Smooth muscle cell (in vitro differentiated cells): ENCODE results near the gene MPP2. TPM values are rescaled to one million over a fixed set of nuclear protein-coding genes. Genes with fewer than 3 reads are reported as not detected.
A peak's percentile ranks its signal among the peaks of the same experiment; 100 is the strongest.
"Not testable (repeated sequence)": the region's sequence is repeated elsewhere in the genome, so short reads cannot be mapped to it uniquely, and the experiment has no call there.

Source experiments
- DNase-seq: peaks from one replicate; lab custom pipeline; 2025; ENCODE audit not compliant: unreplicated experiment; lab: John Stamatoyannopoulos, UW
- H2AFZ ChIP-seq: fragments of 200-600 bp; sonication (generic); 2 replicates; pipeline ENCODE4 v1.6.0; 2016; ENCODE audit warnings: antibody characterized with exemption, low read depth, mild to moderate bottlenecking
- H3F3A ChIP-seq: fragments of 200-600 bp; sonication (generic); 2 replicates; pipeline ENCODE4 v1.6.0; 2017; ENCODE audit warnings: antibody characterized with exemption, low read depth
- H3K27ac ChIP-seq: fragments of 200-600 bp; sonication (generic); 2 replicates; pipeline ENCODE4 v1.5.1; 2016; ENCODE audit warnings: low read depth, mild to moderate bottlenecking
- H3K27me3 ChIP-seq: fragments of 200-600 bp; sonication (generic); 2 replicates; pipeline ENCODE4 v1.6.1; 2016; ENCODE audit warnings: low read depth, mild to moderate bottlenecking
- H3K36me3 ChIP-seq: fragments of 200-600 bp; sonication (generic); 2 replicates; pipeline ENCODE4 v1.5.1; 2016; ENCODE audit warnings: low read depth
- H3K4me1 ChIP-seq: fragments of 200-600 bp; sonication (generic); 2 replicates; pipeline ENCODE4 v1.5.1; 2016; ENCODE audit warnings: low read depth
- H3K4me2 ChIP-seq: fragments of 200-600 bp; sonication (generic); 2 replicates; pipeline ENCODE4 v1.6.0; 2016; ENCODE audit warnings: mild to moderate bottlenecking
- H3K4me3 ChIP-seq: fragments of 200-600 bp; sonication (generic); 2 replicates; pipeline ENCODE4 v1.5.1; 2016; ENCODE audit warnings: mild to moderate bottlenecking
- H3K79me2 ChIP-seq: fragments of 200-600 bp; sonication (generic); 2 replicates; pipeline ENCODE4 v1.6.0; 2016; ENCODE audit warnings: low read depth, mild to moderate bottlenecking
- H3K9ac ChIP-seq: fragments of 200-600 bp; sonication (generic); 2 replicates; pipeline ENCODE4 v1.6.0; 2016; ENCODE audit warnings: low read depth
- H3K9me3 ChIP-seq: fragments of 200-600 bp; sonication (generic); replicated peaks from 2 replicates; pipeline ENCODE4 v1.5.1; 2016; ENCODE audit warnings: low read depth
- H4K20me1 ChIP-seq: fragments of 200-600 bp; sonication (generic); 2 replicates; pipeline ENCODE4 v1.6.0; 2016; ENCODE audit warnings: low read depth
- CTCF ChIP-seq: fragments of 200-600 bp; sonication (generic); IDR thresholded peaks from 2 replicates; pipeline ENCODE4 v1.5.1; 2017; ENCODE audit warnings: borderline replicate concordance, mild to moderate bottlenecking, antibody characterized with exemption; ENCODE audit not compliant: insufficient read depth, poor library complexity, severe bottlenecking
- WGBS: methylation state at CpG from one replicate; pipeline ENCODE4 v1.1.7; 2016; ENCODE audit warnings: low lambda C conversion rate; 5-methylcytosine and 5-hydroxymethylcytosine counted together
- polyA plus RNA-seq: library from polyadenylated mRNA; unstranded; fragments of >200 nt; fragmentation: Nextera tagmentation; extraction: Ambion mirVana; gene quantifications from 2 replicates; pipeline ENCODE4 v1.2.1, GENCODE V29; 2016
- total RNA-seq: library from RNA; depleted of rRNA; stranded (reverse); fragments of >200 nt; gene quantifications from 2 replicates; pipeline ENCODE4 v1.2.3, GENCODE V29; 2014

Gene MPP2
- total and polyA plus RNA-seq, 2 experiments from 2014 or later = 15.4 to 19.4 TPM

DNA sequence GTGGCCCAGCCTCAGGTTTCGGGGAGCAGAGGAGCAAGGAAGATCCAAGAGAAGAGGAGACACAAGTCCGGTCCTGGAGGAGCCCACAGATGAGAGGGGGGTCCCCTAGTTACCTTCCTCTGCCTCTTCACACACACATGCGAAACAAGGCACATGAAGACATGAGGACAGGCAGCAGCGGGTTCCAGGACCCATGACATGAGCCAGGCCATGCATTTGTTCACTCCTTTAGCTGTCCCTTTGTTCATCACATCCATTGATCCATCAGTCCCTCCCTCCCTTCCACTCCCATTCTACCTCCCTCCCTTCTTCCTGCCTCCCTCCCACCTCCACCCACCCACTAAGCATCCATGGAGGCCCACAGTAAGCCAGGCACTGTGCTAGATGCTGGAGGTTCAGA is 25.6 kb upstream of the MPP2 start:
- TF ChIP-seq CTCF = no peak
- H3K4me2 ChIP-seq = no peak overlapping the region
- H4K20me1 ChIP-seq = no peaks in the 10 kb centered on the region
- DNase-seq = no peak
- H3K79me2 ChIP-seq = no peaks in the 10 kb centered on the region
- no peak overlapping the region for H2AFZ ChIP-seq
- no peaks in the 10 kb centered on the region for H3F3A ChIP-seq
- H3K4me1 ChIP-seq = no peaks in the 10 kb centered on the region
- no peak overlapping the region for H3K27ac ChIP-seq
- peaks cover 22% of the 10 kb centered on the region for H3K27me3 ChIP-seq
- H3K9ac ChIP-seq = no peak overlapping the region
- H3K4me3 ChIP-seq = no peak overlapping the region
- no peaks in the 10 kb centered on the region for H3K9me3 ChIP-seq
- 86% methylated on average over 4 of the region's 4 CpGs for WGBS
- no peaks in the 10 kb centered on the region for H3K36me3 ChIP-seq

DNA sequence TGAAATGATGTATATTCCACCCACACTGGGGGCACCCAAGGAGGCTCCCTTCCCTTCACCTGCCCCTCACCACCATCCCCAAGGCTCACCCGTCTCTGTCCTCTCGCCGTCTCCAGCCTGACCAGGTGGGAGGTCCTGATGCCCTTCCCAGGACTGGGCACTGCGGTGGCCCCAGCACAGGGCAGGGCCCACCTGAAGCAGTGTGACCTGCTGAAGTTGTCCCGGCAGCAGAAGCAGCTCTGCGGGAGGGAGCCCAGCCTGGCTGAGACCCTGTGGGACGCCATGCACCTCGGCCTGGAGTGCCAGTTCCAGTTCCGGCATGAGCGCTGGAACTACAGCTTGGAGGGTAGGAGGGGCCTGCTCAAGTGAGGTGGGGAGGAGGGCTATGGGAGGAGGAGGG is 25.0 kb upstream of the MPP2 start:
- no peak overlapping the region for H3K4me2 ChIP-seq
- H3K4me3 ChIP-seq = no peak overlapping the region
- H2AFZ ChIP-seq = no peak overlapping the region
- no peaks in the 10 kb centered on the region for H3K36me3 ChIP-seq
- no peaks in the 10 kb centered on the region for H3K9me3 ChIP-seq
- H3K27ac ChIP-seq = no peak overlapping the region
- no peak overlapping the region for H3K9ac ChIP-seq
- no peaks in the 10 kb centered on the region for H3K4me1 ChIP-seq
- no peaks in the 10 kb centered on the region for H3F3A ChIP-seq
- TF ChIP-seq CTCF = no peak
- H3K27me3 ChIP-seq = peaks cover 26% of the 10 kb centered on the region
- no peak for DNase-seq
- no peaks in the 10 kb centered on the region for H4K20me1 ChIP-seq
- H3K79me2 ChIP-seq = no peaks in the 10 kb centered on the region
- WGBS = 90% methylated on average over 10 of the region's 10 CpGs

DNA sequence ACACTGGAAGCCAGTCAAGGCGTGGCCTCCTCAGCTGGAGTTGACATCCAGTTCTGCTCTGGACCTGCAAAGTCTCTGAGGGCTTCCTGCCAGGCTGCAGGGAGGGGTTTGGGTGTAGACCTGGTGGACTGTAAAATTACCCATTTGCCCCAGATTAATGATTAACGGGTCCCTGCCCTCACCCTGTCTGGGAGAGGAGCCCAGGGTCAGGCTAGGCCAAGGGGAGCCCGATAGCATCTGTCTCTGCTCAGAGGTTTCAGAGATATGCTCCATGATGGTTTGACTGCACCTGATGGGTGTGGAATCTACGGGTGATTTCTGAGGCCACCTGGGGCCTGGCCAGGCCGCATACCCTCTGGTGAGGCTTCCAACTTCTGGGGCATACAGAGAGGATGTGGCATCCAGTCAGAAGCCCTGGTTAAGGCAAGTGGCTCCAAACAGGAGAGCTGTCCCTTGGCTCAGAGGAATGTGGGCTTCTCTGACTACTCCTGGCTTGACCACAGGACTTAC is 23.8 kb upstream of the MPP2 start:
- TF ChIP-seq CTCF = no peak
- Histone ChIP-seq H3F3A (no peaks in the 10 kb centered on the region), H3K4me1 (no peaks in the 10 kb centered on the region), H3K27me3 (peaks cover 38% of the 10 kb centered on the region), H3K9me3 (no peaks in the 10 kb centered on the region), H2AFZ (no peak overlapping the region), H3K79me2 (no peaks in the 10 kb centered on the region), H3K4me3 (no peak overlapping the region), H3K27ac (no peak overlapping the region), H3K9ac (no peak overlapping the region), H3K36me3 (no peaks in the 10 kb centered on the region), H3K4me2 (no peak overlapping the region), H4K20me1 (no peaks in the 10 kb centered on the region)
- no peak for DNase-seq
- 87% methylated on average over 5 of the region's 5 CpGs for WGBS

- Histone ChIP-seq H3K9me3 (no peaks in the 10 kb centered on the region), H3K27ac (no peak overlapping the region), H3K27me3 (peaks cover 60% of the 10 kb centered on the region), H3K9ac (no peak overlapping the region), H3F3A (no peaks in the 10 kb centered on the region), H3K4me1 (no peaks in the 10 kb centered on the region), H3K4me3 (no peak overlapping the region), H3K79me2 (no peaks in the 10 kb centered on the region), H4K20me1 (no peaks in the 10 kb centered on the region), H3K36me3 (no peaks in the 10 kb centered on the region), H2AFZ (no peak overlapping the region), H3K4me2 (no peak overlapping the region)
- no peak for TF ChIP-seq CTCF
- 83% methylated on average over 1 of the region's 1 CpG for WGBS
- no peak for DNase-seq
Measured at GRCh38 chr17:43928609-43929008, 21.3 kb upstream of the MPP2 start.

DNA sequence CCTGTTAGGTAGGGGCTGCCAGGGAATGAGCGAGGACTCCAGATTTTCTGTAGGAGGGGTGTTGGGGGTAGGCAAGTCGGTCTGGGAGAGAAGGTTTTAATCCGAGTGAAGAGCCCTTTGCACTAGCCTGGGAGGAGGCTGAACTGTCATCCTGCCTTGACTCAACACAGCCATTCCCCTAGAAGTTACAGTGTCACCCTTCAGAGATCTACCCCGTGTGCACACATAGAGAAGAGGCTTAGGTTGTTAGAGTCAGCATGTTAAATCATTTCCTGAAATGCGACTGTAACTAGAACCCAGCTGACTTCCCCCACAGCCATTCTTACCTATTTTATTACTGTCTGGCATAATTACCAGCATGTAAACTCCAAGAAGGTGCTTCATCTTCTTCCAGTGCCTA is 20.6 kb upstream of the MPP2 start:
- not testable (repeated sequence) for H3K4me3 ChIP-seq, DNase-seq, H3K79me2 ChIP-seq, H3K27ac ChIP-seq, H3K36me3 ChIP-seq, H3K4me1 ChIP-seq, H3K9ac ChIP-seq, H2AFZ ChIP-seq, H4K20me1 ChIP-seq, H3K9me3 ChIP-seq, H3F3A ChIP-seq
- peaks cover 67% of the 10 kb centered on the region for H3K27me3 ChIP-seq
- H3K4me2 ChIP-seq = peak overlapping the region; percentile 84
- 22% methylated on average over 5 of the region's 5 CpGs for WGBS
